Lower leg skin (tissue), 3 donors: Measurements from ENCODE around the gene OOSP4B.

ENCODE experiments used
- POLR2A ChIP-seq, 2 donors: fragments of 450-650 bp; IDR thresholded peaks; one replicate each; pipeline ENCODE4 v1.6.1; 2016 to 2017; ENCODE audit warnings: antibody characterized with exemption in 2 of 2, mild to moderate bottlenecking in 1 of 2, moderate library complexity in 1 of 2
- TF ChIP-seq, protein P1 (sequence below), 3 donors: fragments of 450-650 bp; IDR thresholded peaks; one replicate each; pipeline ENCODE4 v1.5.1; 2016; ENCODE audit warnings: antibody characterized with exemption in 3 of 3, mild to moderate bottlenecking in 3 of 3, moderate library complexity in 2 of 3

DNA sequence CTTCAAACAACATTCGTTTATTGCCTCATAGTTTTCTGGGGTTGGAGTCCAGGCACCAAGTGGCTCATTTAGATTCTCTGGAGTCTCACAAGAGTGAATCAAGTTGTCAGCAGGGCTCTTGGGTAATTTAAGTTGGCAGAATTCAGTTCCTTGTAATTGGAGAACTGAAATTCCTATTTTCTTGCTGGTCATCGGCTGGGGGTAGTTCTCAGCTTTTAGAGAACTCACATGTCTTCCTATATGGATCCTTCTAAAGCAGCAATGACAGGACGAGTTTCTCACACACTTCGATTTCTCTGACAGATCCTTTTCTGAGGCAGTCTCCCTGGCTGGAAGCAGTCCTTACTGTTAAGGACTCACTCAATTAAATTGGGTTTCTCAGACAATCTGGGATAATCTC is 17.3 kb upstream of the OOSP4B start:
- TF ChIP-seq POLR2A (IDR thresholded peaks at IDR 0.05) = no peak
- TF ChIP-seq, protein P1, sequence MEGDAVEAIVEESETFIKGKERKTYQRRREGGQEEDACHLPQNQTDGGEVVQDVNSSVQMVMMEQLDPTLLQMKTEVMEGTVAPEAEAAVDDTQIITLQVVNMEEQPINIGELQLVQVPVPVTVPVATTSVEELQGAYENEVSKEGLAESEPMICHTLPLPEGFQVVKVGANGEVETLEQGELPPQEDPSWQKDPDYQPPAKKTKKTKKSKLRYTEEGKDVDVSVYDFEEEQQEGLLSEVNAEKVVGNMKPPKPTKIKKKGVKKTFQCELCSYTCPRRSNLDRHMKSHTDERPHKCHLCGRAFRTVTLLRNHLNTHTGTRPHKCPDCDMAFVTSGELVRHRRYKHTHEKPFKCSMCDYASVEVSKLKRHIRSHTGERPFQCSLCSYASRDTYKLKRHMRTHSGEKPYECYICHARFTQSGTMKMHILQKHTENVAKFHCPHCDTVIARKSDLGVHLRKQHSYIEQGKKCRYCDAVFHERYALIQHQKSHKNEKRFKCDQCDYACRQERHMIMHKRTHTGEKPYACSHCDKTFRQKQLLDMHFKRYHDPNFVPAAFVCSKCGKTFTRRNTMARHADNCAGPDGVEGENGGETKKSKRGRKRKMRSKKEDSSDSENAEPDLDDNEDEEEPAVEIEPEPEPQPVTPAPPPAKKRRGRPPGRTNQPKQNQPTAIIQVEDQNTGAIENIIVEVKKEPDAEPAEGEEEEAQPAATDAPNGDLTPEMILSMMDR (IDR thresholded peaks at IDR 0.05) = no peak
